CD4-positive, alpha-beta T cell (primary cell): Measurements from ENCODE around the gene AGPS. TPM values are rescaled to one million over a fixed set of nuclear protein-coding genes. Genes with fewer than 3 reads are reported as not detected.
A peak's percentile ranks its signal among the peaks of the same experiment; 100 is the strongest.

Experiments
- ATAC-seq: fragments of 200-7000 bp; cut with Tn5 transposase; one replicate; pipeline ENCODE4 v1.10.0; 2022; ENCODE audit warnings: mild to moderate bottlenecking; ENCODE audit not compliant: poor library complexity
- CTCF ChIA-PET: fragments of 350-600 bp; sonication (Branson Sonifier 250); formaldehyde crosslinking; loops from one replicate; lab custom pipeline; 2021; ENCODE audit warnings: antibody characterized with exemption, inconsistent platforms; lab: Charles Lee
- POLR2A ChIA-PET: fragments of 350-600 bp; sonication (Branson Sonifier 250); formaldehyde crosslinking; loops from one replicate; lab custom pipeline; 2021; ENCODE audit warnings: antibody characterized with exemption, inconsistent platforms; lab: Charles Lee
- DNase-seq, 14 experiments: peaks; one replicate each; pipeline ENCODE4 v3.0.0-alpha.2; 2013 to 2020; ENCODE audit warnings: mixed read lengths in 2 of 14
- H3K27ac ChIP-seq, 2 donors: one replicate each; pipeline versions ENCODE4 v1.5.1 to v1.7.0; 2013; ENCODE audit warnings: low read length in 2 of 2, low read depth in 1 of 2, mild to moderate bottlenecking in 1 of 2
- H3K27me3 ChIP-seq, 2 experiments: 1 replicate in 1 of 2; 2 replicates in 1 of 2; pipeline versions ENCODE4 v1.6.1 to v1.7.0; 2013; ENCODE audit warnings: low read length in 2 of 2, control low read depth in 1 of 2, mild to moderate bottlenecking in 1 of 2, moderate library complexity in 1 of 2; ENCODE audit not compliant: insufficient read depth in 2 of 2, control insufficient read depth in 1 of 2
- H3K36me3 ChIP-seq: one replicate; pipeline ENCODE4 v1.6.1; 2013; ENCODE audit warnings: low read length, control low read depth; ENCODE audit not compliant: insufficient read depth
- H3K4me1 ChIP-seq: one replicate; pipeline ENCODE4 v1.6.1; 2013; ENCODE audit warnings: low read length, control low read depth; ENCODE audit not compliant: insufficient read depth
- H3K4me3 ChIP-seq: one replicate; pipeline ENCODE4 v1.5.1; 2013; ENCODE audit warnings: mild to moderate bottlenecking, low read length, moderate library complexity
- H3K9me3 ChIP-seq, 2 experiments: 1 replicate in 1 of 2; 2 replicates in 1 of 2; pipeline versions ENCODE4 v1.6.1 to v1.7.0; 2013; ENCODE audit warnings: low read length in 2 of 2, mild to moderate bottlenecking in 2 of 2, control low read depth in 1 of 2, moderate library complexity in 1 of 2; ENCODE audit not compliant: control insufficient read depth in 1 of 2, insufficient read depth in 1 of 2
- H3K27ac Mint-ChIP-seq: one replicate; pipeline ENCODE4 v1.8.0; 2020; ENCODE audit warnings: mixed read lengths
- H3K27me3 Mint-ChIP-seq: one replicate; pipeline ENCODE4 v1.8.0; 2021; ENCODE audit warnings: mixed read lengths
- H3K36me3 Mint-ChIP-seq: one replicate; pipeline ENCODE4 v1.8.0; 2021; ENCODE audit warnings: low read depth, mixed read lengths
- H3K4me1 Mint-ChIP-seq: one replicate; pipeline ENCODE4 v1.8.0; 2021; ENCODE audit warnings: low read depth, mixed read lengths
- H3K4me3 Mint-ChIP-seq: one replicate; pipeline ENCODE4 v1.8.0; 2020; ENCODE audit warnings: mild to moderate bottlenecking, mixed read lengths
- H3K9me3 Mint-ChIP-seq: one replicate; pipeline ENCODE4 v1.8.0; 2020; ENCODE audit warnings: mixed read lengths
- CTCF ChIP-seq: fragments of 200-600 bp; IDR thresholded peaks from one replicate; pipeline ENCODE4 v1.8.0; 2022; ENCODE audit warnings: antibody characterized with exemption, mild to moderate bottlenecking
- intact Hi-C, 2 experiments: fragments of 100-400 bp; cut with DNase I in 1 of 2; cut with micrococcal nuclease in 1 of 2; formaldehyde crosslinking; loops; one replicate each; pipeline versions ENCODE4 v1.15.1 to v1.9.0; 2023 to 2025; cut with DNase I, micrococcal nuclease
- total RNA-seq, 174 experiments: library from RNA in 2 of 174; stranded (reverse) in 2 of 174; gene quantifications; one replicate each; pipeline ENCODE4 v1.2.3 and lab custom pipeline; 2021 to 2026

The AGPS gene
- total RNA-seq, 2 experiments from 2014 or later = 21.5 to 23.9 TPM

GRCh38 chr2:177385151-177385550, 7.4 kb upstream of the AGPS start:
- no peaks in the 10 kb centered on the region for H3K27me3 Mint-ChIP-seq
- peaks cover 18% of the 10 kb centered on the region for H3K36me3 Mint-ChIP-seq
- no peak overlapping the region for H3K27ac Mint-ChIP-seq
- Histone ChIP-seq H3K9me3 (no peaks in the 10 kb centered on the region), H3K27me3 (no peaks in the 10 kb centered on the region), H3K4me1 (no peaks in the 10 kb centered on the region), H3K4me3 (no peak overlapping the region), H3K27ac (no peak overlapping the region), H3K36me3 (no peaks in the 10 kb centered on the region)
- intact Hi-C loops = no loop called here
- DNase-seq = no peak
- H3K4me1 Mint-ChIP-seq = peaks cover 6% of the 10 kb centered on the region
- TF ChIP-seq CTCF = no peak
- H3K9me3 Mint-ChIP-seq = no peaks in the 10 kb centered on the region
- ChIA-PET POLR2A (no interaction called here), CTCF (interaction anchor here (0.7 kb wide), 1 partner anchor 513 kb away, joined by 3 read pairs; no protein-coding TSS in a partner anchor)
- no peak overlapping the region for H3K4me3 Mint-ChIP-seq
- no peak for ATAC-seq

GRCh38 chr2:177391822-177392372, 676 bp upstream of the AGPS start:
- no peak for DNase-seq
- Mint-ChIP-seq H3K36me3 (peaks cover 12% of the 10 kb centered on the region), H3K27me3 (no peaks in the 10 kb centered on the region), H3K27ac (peak overlapping the region; percentile 80), H3K4me1 (peaks cover 60% of the 10 kb centered on the region), H3K4me3 (peak overlapping the region; percentile 94), H3K9me3 (no peaks in the 10 kb centered on the region)
- peak overlapping the region; percentile 80 for H3K4me3 ChIP-seq
- intact Hi-C loops = loop anchor here (5.0 to 10.0 kb wide), 4 partner anchors 125 to 230 kb away; partner anchors contain the start of gene NFE2L2 (in 1 of the 2)
- no peak for ATAC-seq
- POLR2A ChIA-PET = interaction anchor here (0.6 to 4.0 kb wide), 14 partner anchors 10 to 244 kb away, joined by 3 to 63 read pairs (median 4); partner anchors contain the start of gene NFE2L2
- TF ChIP-seq CTCF = no peak
- no peaks in the 10 kb centered on the region for H3K9me3 ChIP-seq
- H3K36me3 ChIP-seq = no peaks in the 10 kb centered on the region
- no peak overlapping the region for H3K27ac ChIP-seq
- H3K4me1 ChIP-seq = peaks cover 25% of the 10 kb centered on the region
- CTCF ChIA-PET = interaction anchor here (0.5 to 1.3 kb wide), 5 partner anchors 8 to 227 kb away, joined by 3 to 5 read pairs (median 3); no protein-coding TSS in a partner anchor
- H3K27me3 ChIP-seq = no peaks in the 10 kb centered on the region

- DNase-seq = peak in 4 of 14 experiments; percentile 11 to 28 (median 16)
- Histone ChIP-seq H3K4me3 (peak overlapping the region; percentile 80), H3K36me3 (no peaks in the 10 kb centered on the region), H3K27ac (no peak overlapping the region), H3K4me1 (peaks cover 27% of the 10 kb centered on the region), H3K9me3 (no peaks in the 10 kb centered on the region), H3K27me3 (no peaks in the 10 kb centered on the region)
- H3K4me3 Mint-ChIP-seq = peak overlapping the region; percentile 94
- ChIA-PET CTCF (interaction anchor here (1.2 to 1.6 kb wide), 3 partner anchors 22 to 229 kb away, joined by 3 to 9 read pairs (median 4); no protein-coding TSS in a partner anchor), POLR2A (interaction anchor here (0.6 to 4.0 kb wide), 10 partner anchors 12 to 1126 kb away, joined by 3 to 63 read pairs (median 4); partner anchors contain the start of gene NFE2L2)
- no peaks in the 10 kb centered on the region for H3K27me3 Mint-ChIP-seq
- peak; percentile 31 for ATAC-seq
- H3K9me3 Mint-ChIP-seq = no peaks in the 10 kb centered on the region
- TF ChIP-seq CTCF = no peak
- H3K4me1 Mint-ChIP-seq = peaks cover 73% of the 10 kb centered on the region
- intact Hi-C loops = loop anchor here (5.0 to 10.0 kb wide), 4 partner anchors 126 to 229 kb away; partner anchors contain the start of gene NFE2L2 (in 1 of the 2)
- peaks cover 17% of the 10 kb centered on the region for H3K36me3 Mint-ChIP-seq
- peak overlapping the region; percentile 80 for H3K27ac Mint-ChIP-seq
These were observed 706 bp downstream of the AGPS start for GRCh38 chr2:177393203-177393755.
